HG03280 (cell line): ENCODE results near the gene KCNT1.

Source experiments
- ATAC-seq: cut with Tn5 transposase; IDR thresholded peaks from one replicate; pipeline ENCODE4 v1.9.1; 2021; ENCODE audit warnings: mild to moderate bottlenecking, moderate library complexity; ENCODE audit not compliant: unreplicated experiment

The KCNT1 gene

DNA sequence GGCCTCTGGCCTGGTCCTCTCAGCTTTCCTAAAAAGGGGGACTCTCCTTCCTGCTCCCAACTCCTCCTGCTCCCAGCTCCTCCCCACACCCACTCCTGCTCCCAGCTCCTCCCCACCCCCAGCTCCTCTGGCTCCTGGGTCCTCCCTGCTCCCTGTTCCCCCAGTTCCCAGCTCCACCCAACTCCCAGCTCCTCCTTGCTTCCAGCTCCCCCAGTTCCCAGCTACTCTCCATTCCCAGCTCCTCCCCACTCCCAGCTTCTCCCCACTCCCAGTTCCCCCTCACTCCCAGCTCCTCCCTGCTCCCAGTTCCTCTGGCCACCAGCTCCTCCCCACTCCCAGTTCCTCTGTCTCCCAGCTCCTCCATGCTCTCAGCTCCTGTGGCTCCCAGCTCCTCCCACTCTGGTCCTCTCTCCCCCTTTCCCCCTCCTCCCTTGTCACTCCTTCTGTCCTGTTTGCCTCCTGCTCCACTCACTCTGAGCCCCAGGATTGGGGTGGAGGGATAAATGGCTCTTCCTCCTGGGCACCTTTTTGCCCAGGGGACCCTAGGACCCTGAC lies 75.7 kb downstream of the KCNT1 start:
- ATAC-seq: no peak

DNA sequence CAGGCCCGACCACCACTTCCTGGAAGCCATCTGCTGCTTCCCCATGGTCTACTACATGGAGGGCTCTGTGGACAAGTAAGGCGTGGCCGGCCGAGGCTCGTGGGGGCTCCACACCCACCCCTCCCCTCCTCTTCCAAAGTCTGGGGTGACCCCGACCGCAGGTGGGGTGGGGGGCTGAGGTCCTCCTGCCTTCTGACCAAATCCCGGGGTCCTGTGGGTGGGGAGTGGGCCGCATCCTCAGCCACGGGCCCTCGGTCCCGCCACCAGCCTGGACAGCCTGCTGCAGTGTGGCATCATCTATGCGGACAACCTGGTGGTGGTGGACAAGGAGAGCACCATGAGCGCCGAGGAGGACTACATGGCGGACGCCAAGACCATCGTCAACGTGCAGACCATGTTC lies 76.4 kb downstream of the KCNT1 start:
- ATAC-seq: no peak

DNA sequence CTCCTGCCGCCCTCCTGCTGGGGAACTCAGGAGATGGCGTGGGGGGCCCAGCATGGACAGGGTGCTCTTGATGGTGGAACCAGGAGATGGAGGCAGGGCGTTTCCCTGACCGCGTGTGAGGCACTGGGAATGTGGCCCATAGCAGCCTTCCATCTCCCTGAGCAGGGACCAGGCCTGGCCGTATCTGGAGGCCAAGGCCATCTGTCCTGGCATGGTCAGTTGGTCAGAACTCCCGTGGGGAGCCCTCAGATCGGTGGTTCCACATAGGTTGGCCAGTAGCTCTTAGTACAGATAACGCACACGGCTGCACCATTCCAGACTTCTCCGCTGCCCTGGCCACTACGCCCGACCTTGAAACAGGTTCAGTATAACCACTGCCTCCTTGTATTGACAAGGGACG lies 77.6 kb downstream of the KCNT1 start:
- ATAC-seq: no peak

DNA sequence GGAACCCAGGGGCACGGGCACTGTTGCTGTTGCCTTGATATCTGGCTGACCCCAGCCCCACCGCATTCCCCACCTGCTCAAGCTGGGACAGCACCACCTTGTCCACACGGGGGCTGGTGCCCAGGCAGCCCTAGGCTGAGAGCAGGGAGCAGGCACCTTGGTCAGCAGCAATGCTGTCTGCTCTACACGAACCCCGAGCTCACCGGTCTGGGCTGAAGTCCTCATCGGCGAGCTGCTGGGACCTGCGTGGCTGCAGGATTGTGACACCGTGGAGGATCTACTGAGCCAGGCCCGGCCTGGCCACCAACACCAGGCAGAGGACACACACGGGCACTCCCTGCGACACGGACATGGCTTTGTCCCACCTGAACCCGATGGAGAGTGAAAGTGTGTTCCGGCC lies 78.1 kb downstream of the KCNT1 start:
- ATAC-seq: no peak

DNA sequence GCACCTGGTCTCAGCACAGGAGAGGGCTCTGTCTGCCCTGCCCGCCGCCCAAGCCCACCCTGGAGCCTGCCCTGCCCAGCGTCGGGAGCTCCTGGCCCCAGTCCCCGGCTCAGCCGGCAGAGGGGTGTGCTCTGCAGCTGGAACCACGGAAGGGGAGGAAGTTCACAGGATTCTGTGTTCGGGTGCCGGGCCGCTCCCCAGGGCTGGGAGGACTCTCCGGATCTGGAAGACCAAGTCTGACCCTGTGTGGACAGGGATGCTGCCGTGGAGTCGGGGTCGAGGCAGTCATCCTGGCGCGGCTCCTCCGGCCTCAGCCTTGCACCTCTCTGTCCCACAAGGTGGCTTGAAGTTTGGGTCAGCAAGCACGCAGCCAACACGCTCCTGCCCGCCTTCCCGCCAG lies 78.6 kb downstream of the KCNT1 start:
- no peak for ATAC-seq

DNA sequence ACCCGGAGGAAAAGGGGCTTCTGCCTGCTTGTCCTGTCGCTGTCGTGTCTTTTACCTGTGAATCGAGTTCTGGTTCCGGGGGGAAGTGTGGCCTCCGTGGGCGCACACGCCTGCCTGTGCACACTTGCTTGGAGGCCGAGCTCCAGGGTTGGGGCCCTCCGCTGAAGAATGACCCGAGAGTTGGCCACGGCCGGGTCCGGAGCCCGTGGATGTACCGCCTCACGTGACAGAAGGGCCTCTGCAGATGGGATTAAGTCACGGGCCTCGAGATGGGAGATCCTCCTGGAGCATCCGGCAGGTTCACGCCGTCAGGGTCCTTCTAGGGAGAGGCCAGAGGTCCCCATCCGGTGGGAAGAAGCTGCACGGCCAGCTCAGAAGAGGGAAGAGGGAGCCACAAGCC lies 81.0 kb downstream of the KCNT1 start:
- no peak for ATAC-seq

DNA sequence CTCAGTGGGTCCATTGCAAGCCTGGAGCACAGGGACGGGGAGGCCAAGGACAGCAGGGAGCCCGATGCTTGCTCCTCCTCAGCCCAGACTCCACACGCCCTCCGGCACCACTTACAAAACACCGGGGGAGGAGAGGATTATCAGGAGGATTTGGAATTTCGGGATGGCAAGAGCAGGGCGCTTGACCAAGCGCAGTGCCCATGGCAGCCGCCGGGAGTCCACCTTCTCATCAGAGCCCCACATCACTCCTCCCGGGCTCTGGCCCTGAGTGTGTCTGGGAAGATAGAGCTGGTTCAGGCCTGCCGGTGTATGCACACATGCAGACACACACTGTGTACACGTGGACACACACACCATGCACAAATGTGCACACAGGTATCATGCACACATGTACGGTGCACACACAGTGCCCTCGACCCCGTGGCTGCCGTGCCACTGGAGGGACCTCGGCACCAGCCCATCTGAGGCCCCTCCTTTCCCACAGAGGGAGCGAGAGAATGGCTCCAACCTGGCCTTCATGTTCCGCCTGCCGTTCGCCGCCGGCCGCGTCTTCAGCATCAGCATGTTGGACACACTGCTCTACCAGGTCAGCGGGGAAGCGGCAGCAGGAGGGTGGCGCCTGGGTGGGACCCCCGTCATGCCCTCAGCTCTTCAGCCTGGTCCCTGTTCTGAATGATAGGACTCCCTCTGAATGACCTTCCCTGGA lies 81.7 kb downstream of the KCNT1 start:
- ATAC-seq: no peak

DNA sequence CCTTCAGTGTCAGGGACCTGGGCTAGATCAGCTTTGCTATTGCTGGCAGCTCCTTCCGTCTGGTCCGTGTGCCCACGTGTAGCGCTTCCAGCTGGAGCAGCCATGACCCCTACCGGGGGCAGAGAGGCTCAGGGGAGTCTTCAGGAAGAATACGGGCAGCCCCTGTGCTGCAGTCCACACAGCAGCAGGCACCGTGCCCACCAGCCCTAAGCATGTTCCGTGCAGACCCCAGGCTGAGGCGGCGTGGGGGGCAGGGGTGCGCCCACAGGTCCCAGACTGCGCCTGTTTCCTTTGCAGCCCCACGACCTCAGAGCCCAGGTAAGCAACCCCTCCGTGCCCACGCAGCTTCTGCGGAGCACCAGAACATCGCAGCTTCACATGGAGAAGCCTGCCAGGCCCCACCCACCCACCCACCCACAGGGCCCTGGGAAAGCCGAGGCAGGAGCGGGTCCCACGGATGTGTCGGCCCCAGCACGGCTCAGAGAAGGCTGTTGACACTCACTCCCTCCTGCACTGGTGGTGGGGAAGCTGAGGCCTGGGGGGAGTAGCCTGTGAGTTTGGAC lies 83.1 kb downstream of the KCNT1 start:
- ATAC-seq: no peak

DNA sequence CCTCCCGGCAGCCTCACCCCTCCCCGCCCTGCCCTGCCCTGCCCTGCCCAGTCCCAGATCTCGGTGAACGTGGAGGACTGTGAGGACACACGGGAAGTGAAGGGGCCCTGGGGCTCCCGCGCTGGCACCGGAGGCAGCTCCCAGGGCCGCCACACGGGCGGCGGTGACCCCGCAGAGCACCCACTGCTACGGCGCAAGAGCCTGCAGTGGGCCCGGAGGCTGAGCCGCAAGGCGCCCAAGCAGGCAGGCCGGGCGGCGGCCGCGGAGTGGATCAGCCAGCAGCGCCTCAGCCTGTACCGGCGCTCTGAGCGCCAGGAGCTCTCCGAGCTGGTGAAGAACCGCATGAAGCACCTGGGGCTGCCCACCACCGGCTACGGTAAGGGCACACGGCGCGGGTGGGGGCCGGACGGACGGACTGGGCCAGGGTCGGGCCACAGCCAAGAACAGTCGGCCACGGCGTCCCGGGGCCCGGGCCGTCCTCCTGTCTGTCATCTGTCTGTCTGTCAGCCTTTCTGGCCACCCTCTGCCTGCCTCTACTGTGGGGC lies 84.2 kb downstream of the KCNT1 start:
- no peak for ATAC-seq

DNA sequence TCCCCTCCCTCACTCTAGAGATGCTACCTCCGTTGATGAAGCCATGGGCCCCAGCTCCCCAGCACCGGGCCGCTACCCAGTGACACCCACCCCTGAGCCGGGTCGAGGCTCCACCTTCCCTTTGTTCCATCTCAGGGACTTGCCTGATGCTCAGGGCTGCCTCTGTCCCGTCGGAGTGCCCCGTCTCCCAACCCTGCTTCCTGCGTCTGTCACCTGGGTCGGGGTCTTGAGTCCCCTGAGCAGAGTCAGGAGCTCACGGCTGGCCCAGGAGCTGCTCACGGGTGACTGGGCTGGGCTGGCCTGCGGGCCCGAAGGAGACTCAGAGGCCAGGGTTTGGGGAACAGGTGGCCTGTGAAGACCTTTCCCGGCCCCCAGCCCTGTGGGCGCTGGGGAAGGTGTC lies 85.3 kb downstream of the KCNT1 start:
- ATAC-seq: no peak

DNA sequence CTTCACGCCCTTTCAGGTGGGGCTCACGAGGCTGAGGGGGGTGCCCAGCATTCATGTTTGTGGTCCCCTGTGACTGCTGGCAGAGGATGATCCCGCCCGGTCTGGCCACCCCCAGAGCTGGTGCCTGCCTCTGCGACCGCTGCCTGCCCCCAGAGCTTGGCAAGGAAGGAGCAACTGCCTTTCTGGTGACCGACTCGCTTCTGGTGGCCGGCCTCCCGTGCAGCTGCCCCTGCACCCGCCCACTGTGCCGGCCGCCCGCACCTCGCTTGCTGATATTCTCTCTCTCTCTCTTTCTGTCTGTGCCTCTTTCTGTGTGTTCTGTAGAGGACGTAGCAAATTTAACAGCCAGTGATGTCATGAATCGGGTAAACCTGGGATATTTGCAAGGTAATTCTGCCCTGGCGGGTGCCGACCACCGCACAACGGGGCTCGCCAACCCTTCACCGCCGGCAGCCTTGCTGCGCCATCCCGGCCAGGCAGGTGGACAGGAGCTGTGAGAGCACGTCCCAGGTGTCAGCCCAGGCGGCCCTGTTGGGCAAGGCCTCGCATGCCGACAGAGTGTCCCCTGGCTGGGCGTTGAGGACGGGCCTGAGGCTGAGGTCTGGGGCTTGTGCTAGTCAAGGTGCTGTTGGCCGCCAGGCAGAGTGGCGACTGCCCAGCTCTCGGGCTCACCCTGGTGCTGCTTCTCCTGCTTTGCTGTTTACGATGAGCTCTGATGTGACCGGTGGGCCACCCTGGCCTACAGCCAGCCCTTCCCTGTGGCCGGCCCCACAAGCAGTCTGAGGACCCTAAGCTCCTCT lies 86.0 kb downstream of the KCNT1 start:
- no peak for ATAC-seq

DNA sequence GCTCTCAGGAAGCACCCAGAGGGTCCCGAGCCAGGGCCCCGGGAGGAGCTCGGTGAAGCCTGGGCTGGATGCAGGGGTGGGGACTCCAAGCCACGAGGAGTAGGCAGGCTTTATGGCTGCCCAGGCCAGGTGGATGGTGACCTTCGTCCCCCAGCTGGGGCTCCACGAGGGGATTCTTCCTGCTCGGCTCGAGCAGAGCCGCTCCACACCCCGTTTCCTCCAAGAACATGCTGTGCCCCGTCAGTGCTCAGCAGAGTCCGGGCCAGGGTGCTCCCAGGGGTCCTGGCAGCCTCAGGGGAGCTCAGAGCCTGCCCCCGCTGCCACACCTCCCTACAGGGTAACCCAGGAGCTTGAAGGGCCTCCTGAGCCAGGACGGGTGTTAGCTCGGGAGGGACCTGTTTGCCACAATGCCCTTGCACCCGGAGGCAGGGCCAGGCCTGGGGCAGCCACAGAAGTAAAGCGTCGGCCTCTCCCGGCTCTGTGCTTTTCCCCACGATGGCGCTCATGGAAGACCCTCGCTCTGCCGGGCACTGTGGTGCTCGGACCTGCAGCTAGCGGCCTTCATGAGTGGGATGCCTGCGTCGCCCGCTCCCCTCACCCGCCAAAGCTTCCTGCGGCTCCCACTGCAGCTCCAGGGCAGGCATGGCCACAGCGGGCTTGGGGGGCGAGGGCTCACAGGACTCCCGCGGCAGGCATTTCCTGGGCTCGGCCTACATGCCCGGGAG lies 86.8 kb downstream of the KCNT1 start:
- no peak for ATAC-seq

DNA sequence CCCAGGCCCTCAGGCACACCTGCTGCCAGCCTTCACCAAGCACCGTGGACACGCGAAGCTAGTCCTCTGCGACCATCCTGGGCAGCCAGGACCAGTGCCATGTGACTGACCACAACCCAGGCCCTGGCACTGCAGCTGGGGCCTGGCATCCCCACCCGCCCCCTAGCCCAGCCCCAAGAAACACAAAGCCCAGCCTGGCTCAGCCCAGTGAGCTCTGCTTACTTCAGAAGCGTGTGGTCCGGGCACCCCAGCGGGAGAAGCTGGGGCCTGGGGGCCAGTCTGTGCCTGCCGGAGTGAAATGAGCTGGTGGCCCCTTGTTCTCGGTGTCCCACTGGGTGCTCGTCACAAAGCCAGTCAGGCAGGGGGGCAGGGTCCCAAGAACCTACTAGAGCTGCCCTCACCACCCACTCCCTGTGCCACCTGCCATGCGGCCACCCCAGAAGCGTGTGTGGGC lies 87.9 kb downstream of the KCNT1 start:
- ATAC-seq: no peak

DNA sequence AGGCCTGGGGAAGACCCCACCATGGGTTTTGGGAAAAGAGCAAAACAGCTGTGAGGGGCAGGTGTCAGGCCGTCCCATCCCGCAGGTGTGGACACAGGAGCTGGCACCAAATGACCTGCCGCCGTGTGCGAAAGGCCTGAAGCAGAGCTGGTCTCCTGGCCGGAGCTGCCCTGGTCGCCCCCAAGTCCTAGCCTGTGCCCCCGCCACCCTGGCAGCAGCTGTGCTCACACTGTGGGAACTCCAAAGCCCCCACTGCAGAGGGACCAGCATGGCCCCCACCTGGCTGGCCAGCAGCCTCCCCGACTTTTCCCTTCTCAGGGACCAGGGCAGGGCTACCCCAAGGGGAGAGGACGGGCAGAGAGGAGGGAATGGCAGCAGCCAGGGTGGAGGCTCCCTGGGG lies 88.4 kb downstream of the KCNT1 start:
- ATAC-seq: no peak

DNA sequence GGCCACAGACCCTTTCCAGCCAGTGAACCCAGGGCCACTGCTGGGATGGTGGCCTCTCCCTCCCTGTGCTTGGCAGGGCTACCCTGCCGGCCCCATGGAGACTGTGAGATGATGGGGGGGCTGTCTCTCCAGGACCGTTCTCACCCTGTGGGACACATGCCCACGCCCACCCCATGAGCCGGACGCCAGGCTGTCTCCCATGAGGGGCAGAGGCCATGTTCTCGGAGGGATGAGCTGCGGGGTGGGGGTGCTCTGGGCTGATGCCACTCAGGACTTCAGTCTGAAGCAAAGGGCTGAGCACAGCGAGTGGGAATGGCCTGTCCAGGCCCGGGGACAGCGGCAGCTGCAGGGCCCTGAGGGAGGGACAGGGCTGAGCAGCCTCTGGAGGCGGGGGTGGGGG lies 88.9 kb downstream of the KCNT1 start:
- no peak for ATAC-seq

DNA sequence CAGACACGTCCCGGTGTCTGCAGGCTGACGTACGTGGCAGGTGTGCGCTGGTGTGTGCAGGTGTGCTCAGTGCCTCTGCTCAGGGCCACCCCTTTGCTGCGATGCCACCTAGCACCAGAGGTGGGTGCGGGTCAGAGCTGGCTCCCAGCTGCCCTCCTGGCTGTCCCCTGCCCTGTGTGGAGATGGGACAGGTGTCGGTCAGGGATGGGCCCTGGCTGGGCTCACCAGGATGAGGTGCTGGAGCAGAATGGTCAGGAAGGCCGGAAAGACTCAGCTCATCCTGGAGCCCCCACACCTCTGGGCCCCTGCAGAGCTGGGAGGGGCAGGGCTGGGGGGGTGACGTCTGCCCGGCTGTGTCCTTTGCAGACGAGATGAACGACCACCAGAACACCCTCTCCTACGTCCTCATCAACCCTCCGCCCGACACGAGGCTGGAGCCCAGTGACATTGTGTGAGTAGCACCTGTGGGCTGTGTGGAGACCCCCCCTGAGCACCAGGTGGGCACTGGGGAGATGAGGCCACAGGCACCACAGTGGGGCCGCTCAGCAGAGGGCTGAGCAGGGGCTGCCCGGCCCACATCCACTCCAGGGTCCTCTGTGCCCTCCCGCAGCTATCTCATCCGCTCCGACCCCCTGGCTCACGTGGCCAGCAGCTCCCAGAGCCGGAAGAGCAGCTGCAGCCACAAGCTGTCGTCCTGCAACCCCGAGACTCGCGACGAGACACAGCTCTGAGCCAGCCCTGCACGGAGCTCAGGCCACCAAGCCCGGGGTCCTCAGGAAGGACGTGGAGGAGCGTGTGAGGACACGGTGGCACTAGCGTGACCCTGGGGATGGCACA lies 89.7 kb downstream of the KCNT1 start:
- ATAC-seq: no peak

DNA sequence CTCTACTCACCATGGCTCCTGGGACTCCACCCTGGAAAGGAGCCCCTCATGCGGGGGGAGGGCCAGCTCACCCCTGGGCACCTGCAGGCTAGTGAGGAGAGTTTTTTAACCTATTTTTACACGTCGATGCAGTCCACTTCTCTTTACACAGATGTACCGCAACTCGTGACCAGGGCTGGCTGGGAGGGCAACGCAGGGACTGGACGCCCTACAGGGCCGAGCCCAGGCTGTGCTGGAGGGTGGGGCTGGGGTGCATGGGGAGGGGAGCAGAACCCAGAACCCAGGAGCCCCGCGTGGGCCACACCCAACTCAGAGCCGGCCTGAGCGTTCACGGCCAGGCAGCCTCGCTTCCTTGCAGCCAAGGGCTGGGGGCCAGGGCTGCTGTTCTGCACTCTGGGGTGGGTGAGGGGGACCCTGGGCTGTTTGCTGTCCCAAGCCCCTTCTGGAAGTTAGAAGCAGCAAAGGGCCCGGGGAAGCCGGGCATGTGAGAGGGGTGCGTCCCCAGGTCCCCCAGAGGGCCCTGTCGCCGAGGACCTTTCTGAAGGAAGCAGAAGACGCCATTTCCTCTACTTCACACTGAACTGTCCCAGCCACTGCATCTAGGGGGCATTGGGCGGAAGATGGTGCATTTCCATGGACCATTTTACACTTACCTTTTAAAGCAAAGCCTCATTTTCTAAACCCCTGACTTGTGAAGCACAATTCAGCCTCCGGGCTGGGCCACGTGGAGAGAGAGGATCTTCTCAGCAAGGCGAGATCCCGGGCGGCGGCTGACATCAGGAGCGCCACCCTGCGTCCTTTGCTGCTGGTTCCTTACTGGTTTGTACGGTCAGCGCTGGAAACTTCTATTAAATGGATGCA lies 90.5 kb downstream of the KCNT1 start:
- ATAC-seq: no peak

DNA sequence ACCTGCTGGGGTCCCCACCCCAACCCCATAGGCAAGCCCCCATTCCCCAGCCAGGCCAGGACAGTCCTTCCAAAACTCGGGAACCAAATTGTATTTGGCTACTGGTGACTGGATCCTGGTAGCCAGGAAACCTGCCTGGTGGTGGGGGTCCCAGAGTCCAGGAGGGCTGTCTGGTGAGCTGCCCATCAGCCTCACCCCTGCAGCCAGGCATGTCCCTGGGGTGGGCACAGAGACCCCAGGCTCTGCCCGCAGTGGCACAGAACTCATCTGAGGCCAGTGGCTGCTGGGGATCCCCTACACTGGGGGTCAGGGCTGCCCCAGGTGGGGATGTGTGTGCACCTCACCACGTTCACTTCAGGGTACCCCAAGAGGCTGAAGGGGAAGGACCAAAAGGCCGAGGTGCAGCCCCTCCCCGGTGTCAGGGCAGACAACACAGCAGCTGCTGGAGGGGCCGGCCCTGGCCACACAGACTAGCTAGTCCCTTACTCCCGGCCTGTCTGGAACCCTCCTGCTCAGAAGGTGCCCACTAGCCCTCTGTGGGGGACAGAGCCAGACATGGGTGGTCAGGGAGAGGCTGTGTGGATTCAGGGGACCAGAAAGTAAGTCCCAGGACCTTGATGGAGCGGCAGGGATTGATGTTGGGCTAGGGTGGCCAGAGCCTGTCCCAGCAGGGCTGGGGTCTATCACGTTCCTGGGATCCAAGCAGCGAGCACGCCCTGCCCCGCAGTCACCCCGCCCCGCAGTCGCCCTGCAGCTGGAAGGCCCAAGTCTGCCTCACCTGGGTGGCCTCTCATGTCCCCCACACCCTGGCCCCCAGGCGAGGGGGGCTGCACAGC lies 91.5 kb downstream of the KCNT1 start:
- ATAC-seq: no peak
